ENCODE measurements around the gene RAB40A.

DNA sequence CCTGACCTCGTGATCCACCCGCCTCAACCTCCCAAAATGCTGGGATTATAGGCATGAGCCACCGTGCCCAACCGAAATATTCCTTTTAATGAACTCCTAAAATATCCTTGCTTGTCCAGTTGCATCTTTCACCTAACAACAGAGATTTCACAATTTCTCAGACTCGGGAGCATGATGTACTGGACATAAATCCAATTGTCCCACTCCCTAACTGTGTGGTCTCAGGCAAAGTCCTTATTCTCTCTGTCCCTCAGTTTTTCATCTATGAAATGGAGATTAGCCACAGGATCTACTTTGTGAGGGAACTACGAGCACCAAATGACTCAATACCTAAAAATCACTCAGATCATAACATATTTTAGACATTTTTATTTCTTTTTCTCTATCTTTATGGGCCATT is 9.3 kb downstream of the RAB40A start:
- no peak for TF ChIP-seq TBP (optimal IDR thresholded peaks at IDR 0.05; ENCODE audit: low read depth, low read length)
- no peak for TF ChIP-seq NRF1 (conservative IDR thresholded peaks at IDR 0.05 in 1 of 2, IDR thresholded peaks at IDR 0.05 in 1 of 2)
- no peak for TF ChIP-seq POLR2A (conservative IDR thresholded peaks at IDR 0.05)
- no peak for TF ChIP-seq GATA2 (CRISPR knock-in tag; IDR thresholded peaks at IDR 0.05)
- no peak for TF ChIP-seq SMAD1 (IDR thresholded peaks at IDR 0.05; ENCODE audit: low read depth, low read length, partially characterized antibody)
- no peak for TF ChIP-seq NFYB (IDR thresholded peaks at IDR 0.05; ENCODE audit: extremely low read depth, insufficient read length)
- no peak for TF ChIP-seq MEF2A (IDR thresholded peaks at IDR 0.05; ENCODE audit: control insufficient read depth, low read depth, low read length)

Measured in K562 (cell line).